ENCODE data around the gene PLAC1.

- TF ChIP-seq DPF2 (CRISPR knock-in tag; IDR thresholded peaks at IDR 0.05; ENCODE audit: borderline replicate concordance, low read depth) (no peak), ZBTB46 (CRISPR knock-in tag; IDR thresholded peaks at IDR 0.05; ENCODE audit: borderline replicate concordance) (no peak)
These were observed 30.0 kb upstream of the PLAC1 start for GRCh38 chrX:134688031-134688823.

Measured in HepG2 (cell line).